DOHH2 (cell line): ENCODE data around the gene CST3.
"Not testable (repeated sequence)": the region's sequence is repeated elsewhere in the genome, so short reads cannot be mapped to it uniquely, and the experiment has no call there.

ENCODE experiments used
- H3F3A ChIP-seq: fragments of 200-600 bp; sonication (generic), shearing (Covaris generic); 2 replicates; pipeline ENCODE4 v1.6.0; 2016; ENCODE audit warnings: antibody characterized with exemption, mild to moderate bottlenecking; ENCODE audit not compliant: control insufficient read depth, insufficient read depth
- H3K27ac ChIP-seq: fragments of 200-600 bp; sonication (generic); 2 replicates; pipeline ENCODE4 v1.5.1; 2014; ENCODE audit warnings: low read depth, mild to moderate bottlenecking, low read length, moderate library complexity
- H3K27me3 ChIP-seq: fragments of 200-600 bp; sonication (generic); 2 replicates; pipeline ENCODE4 v1.6.1; 2014; ENCODE audit warnings: mild to moderate bottlenecking, low read length, mixed read lengths; ENCODE audit not compliant: control insufficient read depth
- H3K36me3 ChIP-seq: fragments of 200-600 bp; sonication (generic); 2 replicates; pipeline ENCODE4 v1.6.1; 2014; ENCODE audit warnings: mild to moderate bottlenecking, low read length, moderate library complexity, mixed read lengths; ENCODE audit not compliant: control insufficient read depth
- H3K4me1 ChIP-seq: fragments of 200-600 bp; sonication (generic); 2 replicates; pipeline ENCODE4 v1.6.1; 2014; ENCODE audit warnings: mild to moderate bottlenecking, low read length, mixed read lengths; ENCODE audit not compliant: control insufficient read depth
- H3K4me2 ChIP-seq: fragments of 200-600 bp; sonication (generic); 2 replicates; pipeline ENCODE4 v1.6.0; 2014; ENCODE audit warnings: mild to moderate bottlenecking, low read length, moderate library complexity
- H3K4me3 ChIP-seq: fragments of 200-600 bp; sonication (generic); 2 replicates; pipeline ENCODE4 v1.5.1; 2014; ENCODE audit warnings: mild to moderate bottlenecking, low read length, mixed read lengths
- H3K79me2 ChIP-seq: fragments of 200-600 bp; sonication (generic); 2 replicates; pipeline ENCODE4 v1.6.1; 2014; ENCODE audit warnings: mild to moderate bottlenecking, low read length, mixed read lengths; ENCODE audit not compliant: control insufficient read depth
- H3K9me2 ChIP-seq: fragments of 200-600 bp; sonication (generic); replicated peaks from 2 replicates; pipeline ENCODE4 v1.6.1; 2014; ENCODE audit warnings: mild to moderate bottlenecking, low read length, mixed read lengths; ENCODE audit not compliant: control insufficient read depth
- H3K9me3 ChIP-seq: fragments of 200-600 bp; sonication (generic); 2 replicates; pipeline ENCODE4 v1.6.1; 2014; ENCODE audit warnings: antibody characterized with exemption, low read length, mixed read lengths; ENCODE audit not compliant: control insufficient read depth, insufficient read depth
- H4K20me1 ChIP-seq: fragments of 200-600 bp; sonication (generic); 2 replicates; pipeline ENCODE4 v1.6.0; 2014; ENCODE audit warnings: low read depth, mild to moderate bottlenecking, antibody characterized with exemption, low read length, moderate library complexity; ENCODE audit not compliant: control insufficient read depth, insufficient read depth
- EZH2phosphoT487 ChIP-seq: fragments of 200-600 bp; sonication (generic); IDR thresholded peaks from 2 replicates; pipeline ENCODE4 v1.6.1; 2017; ENCODE audit warnings: borderline replicate concordance, mild to moderate bottlenecking, antibody characterized with exemption, low read length, moderate library complexity, mixed read lengths
- TF ChIP-seq, protein P1 (sequence below): fragments of 200-600 bp; sonication (generic); IDR thresholded peaks from one replicate; pipeline ENCODE4 v1.5.1; 2014; ENCODE audit warnings: antibody characterized with exemption, mild to moderate bottlenecking, low read depth, low read length; ENCODE audit not compliant: poor library complexity, severe bottlenecking

Gene CST3

DNA sequence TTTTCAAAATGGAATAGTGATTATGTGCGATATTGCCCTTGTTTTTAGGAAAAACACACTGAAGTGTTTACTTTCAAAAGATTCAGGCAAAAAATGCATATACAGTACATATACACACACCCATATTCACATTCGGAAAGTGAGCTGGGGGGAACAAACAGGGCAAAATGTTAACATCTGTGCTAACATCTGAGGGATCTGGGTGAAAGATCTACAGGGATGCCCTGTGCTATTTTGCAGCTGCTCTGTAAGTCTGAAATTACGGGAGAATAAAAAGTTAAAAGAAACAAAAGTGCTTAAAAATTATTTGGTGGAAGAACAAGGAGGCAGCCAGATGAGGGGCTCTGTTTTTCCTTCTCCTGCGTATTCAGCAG is 860 bp downstream of the CST3 start:
- no peaks in the 10 kb centered on the region for H3K9me2 ChIP-seq
- H3F3A ChIP-seq: no peaks in the 10 kb centered on the region
- no peaks in the 10 kb centered on the region for H4K20me1 ChIP-seq
- H3K4me2 ChIP-seq: no peak overlapping the region
- H3K36me3 ChIP-seq: no peaks in the 10 kb centered on the region
- H3K4me3 ChIP-seq: no peak overlapping the region
- H3K27me3 ChIP-seq: no peaks in the 10 kb centered on the region
- H3K27ac ChIP-seq: no peak overlapping the region
- no peaks in the 10 kb centered on the region for H3K4me1 ChIP-seq
- H3K9me3 ChIP-seq: no peaks in the 10 kb centered on the region
- TF ChIP-seq EZH2phosphoT487: no peak
- TF ChIP-seq, protein P1, sequence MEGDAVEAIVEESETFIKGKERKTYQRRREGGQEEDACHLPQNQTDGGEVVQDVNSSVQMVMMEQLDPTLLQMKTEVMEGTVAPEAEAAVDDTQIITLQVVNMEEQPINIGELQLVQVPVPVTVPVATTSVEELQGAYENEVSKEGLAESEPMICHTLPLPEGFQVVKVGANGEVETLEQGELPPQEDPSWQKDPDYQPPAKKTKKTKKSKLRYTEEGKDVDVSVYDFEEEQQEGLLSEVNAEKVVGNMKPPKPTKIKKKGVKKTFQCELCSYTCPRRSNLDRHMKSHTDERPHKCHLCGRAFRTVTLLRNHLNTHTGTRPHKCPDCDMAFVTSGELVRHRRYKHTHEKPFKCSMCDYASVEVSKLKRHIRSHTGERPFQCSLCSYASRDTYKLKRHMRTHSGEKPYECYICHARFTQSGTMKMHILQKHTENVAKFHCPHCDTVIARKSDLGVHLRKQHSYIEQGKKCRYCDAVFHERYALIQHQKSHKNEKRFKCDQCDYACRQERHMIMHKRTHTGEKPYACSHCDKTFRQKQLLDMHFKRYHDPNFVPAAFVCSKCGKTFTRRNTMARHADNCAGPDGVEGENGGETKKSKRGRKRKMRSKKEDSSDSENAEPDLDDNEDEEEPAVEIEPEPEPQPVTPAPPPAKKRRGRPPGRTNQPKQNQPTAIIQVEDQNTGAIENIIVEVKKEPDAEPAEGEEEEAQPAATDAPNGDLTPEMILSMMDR: no peak
- no peaks in the 10 kb centered on the region for H3K79me2 ChIP-seq

DNA sequence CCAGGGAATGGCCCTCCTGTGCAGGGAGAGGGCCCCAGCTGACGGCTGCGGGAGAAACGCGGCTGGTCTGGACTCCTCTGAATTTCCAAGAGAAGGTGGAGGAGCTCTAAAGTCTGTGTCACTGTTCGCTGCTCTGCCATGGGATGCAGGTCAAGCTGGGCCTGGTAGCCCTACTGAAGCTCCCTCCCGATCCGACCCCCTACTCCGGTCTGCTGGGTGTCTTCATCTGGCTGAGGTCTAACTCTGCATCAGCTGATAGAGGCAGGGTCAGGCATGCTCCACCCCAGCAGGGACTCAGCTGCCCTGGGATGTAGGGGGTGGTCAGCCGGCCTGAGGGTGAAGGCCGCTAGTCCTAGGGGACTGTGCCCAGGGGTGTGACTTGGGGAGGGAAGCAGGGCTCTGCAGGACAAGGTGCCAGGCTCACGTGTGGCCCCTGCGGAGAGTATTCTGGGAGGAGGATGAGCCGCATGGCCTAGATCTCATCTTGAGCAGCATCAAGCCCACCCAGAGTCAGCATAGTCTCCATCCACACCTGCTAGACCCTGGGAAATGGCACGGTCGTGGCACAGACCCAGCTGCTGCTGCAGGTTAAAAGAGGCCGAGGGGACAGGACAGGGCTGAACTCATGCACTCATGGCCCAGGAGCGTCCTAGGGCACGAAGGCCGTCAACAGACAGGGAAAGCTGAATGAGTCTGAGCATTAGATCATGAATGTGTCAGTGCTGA is 1.4 kb downstream of the CST3 start:
- TF ChIP-seq EZH2phosphoT487: no peak
- TF ChIP-seq, protein P1: no peak
- Histone ChIP-seq H3K4me2 (no peak overlapping the region), H3K4me3 (no peak overlapping the region)

DNA sequence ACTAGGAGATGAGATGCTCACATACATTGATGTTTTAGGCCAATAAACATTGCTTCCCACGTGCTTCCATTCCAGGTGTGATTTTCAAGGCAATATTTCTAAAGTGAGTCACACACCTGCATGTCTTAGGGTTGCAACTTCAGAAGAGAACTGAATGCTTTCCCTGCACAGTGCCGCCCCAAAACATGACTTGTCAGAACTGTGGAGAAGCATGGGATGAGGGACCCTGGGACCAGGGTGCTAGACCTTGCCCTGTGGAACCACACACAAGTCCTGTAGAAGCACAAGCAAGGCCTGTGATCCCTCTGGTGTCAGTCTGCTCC is 2.0 kb downstream of the CST3 start:
- H3K4me3 ChIP-seq, H3K36me3 ChIP-seq, H3K27ac ChIP-seq, H3F3A ChIP-seq, H3K27me3 ChIP-seq, H3K9me3 ChIP-seq, H3K79me2 ChIP-seq, H4K20me1 ChIP-seq, H3K4me1 ChIP-seq, H3K9me2 ChIP-seq, H3K4me2 ChIP-seq: not testable (repeated sequence)

More for the DNA sequence above, 1.4 kb downstream of the CST3 start:
- Histone ChIP-seq H3K27ac (no peak overlapping the region), H3K9me2 (no peaks in the 10 kb centered on the region), H3F3A (no peaks in the 10 kb centered on the region), H4K20me1 (no peaks in the 10 kb centered on the region), H3K9me3 (no peaks in the 10 kb centered on the region), H3K79me2 (no peaks in the 10 kb centered on the region), H3K4me1 (no peaks in the 10 kb centered on the region), H3K36me3 (no peaks in the 10 kb centered on the region), H3K27me3 (no peaks in the 10 kb centered on the region)

DNA sequence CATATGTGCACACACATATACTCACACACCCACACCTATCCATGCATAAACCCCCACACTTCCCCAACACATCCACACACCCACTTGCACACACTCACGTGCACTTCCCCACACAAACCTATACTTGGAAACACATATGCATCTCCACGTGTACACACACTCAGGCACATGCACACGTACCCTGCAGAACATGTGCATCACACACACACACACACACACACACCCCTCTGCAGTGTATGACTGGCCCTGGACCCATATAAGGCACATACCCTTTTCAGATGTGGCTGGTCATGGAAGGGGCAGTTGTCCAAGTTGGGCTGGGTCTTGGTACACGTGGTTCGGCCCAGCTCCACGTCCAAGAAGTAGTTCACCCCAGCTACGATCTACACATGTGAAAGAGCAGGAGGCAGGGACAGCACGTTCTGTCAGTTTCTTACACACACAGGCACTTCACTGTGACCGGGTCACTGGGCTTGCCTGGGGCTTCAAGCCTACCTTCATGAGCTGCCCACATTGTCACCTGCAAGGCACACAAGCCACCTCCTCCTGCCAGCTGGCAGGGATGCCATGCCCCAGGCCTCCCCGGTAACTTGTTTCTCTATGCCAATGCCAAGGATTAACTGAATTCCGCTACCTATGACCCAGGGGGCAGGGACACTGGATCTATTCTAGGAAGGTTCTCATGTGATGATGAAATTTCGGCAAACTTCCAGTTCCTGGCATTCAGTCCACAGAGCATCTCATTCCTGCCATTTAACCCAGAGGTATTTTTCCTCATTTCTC is 2.6 kb downstream of the CST3 start:
- Histone ChIP-seq H3F3A (no peaks in the 10 kb centered on the region), H3K27ac (no peak overlapping the region), H3K27me3 (no peaks in the 10 kb centered on the region), H3K36me3 (no peaks in the 10 kb centered on the region), H3K4me2 (no peak overlapping the region), H3K4me3 (no peak overlapping the region), H3K79me2 (no peaks in the 10 kb centered on the region), H3K9me2 (no peaks in the 10 kb centered on the region), H3K9me3 (no peaks in the 10 kb centered on the region), H4K20me1 (no peaks in the 10 kb centered on the region), H3K4me1 (no peaks in the 10 kb centered on the region)
- no peak for TF ChIP-seq EZH2phosphoT487
- TF ChIP-seq, protein P1: no peak
